ENCODE measurements around the gene DYNC2H1. TPM values are rescaled to one million over a fixed set of nuclear protein-coding genes. Genes with fewer than 3 reads are reported as not detected.

The DYNC2H1 gene
- polyA plus RNA-seq, 1 donor, result 10.2 TPM

DNA sequence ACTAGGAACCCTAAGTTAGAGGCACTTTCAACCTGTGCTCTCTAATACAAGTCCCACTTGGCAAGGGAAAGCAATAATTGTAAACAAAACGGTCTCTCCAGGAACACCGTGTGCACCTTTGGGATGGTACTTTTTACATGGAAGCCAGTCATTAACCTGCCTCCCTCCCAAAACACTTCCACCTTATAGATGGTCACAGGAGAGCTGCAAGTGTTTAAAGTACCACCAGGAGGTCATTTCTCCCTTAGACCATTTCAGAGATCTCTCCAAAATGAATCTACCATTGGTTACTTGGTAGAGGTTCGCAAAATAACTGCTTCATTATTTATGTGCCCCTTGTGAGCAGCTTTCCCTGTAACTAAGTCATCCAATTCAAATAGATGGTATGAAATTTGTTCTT is 375.3 kb downstream of the DYNC2H1 start:
- no peaks in the 10 kb centered on the region for H3K36me3 ChIP-seq (ENCODE audit: control insufficient read depth, insufficient read depth, low read length)
- H3K4me1 ChIP-seq (ENCODE audit: control insufficient read depth, insufficient read depth, low read length), result no peaks in the 10 kb centered on the region
- H3K4me3 ChIP-seq (ENCODE audit: low read length), result no peak overlapping the region
- H3K27me3 ChIP-seq (ENCODE audit: control insufficient read depth, insufficient read depth, low read length), result no peaks in the 10 kb centered on the region
- DNase-seq, result no peak
- WGBS (ENCODE audit: insufficient coverage, low lambda C conversion rate), result no CpG with 5 or more reads among the region's 3 CpGs
- H3K27ac ChIP-seq (ENCODE audit: low read length), result no peak overlapping the region
- no peaks in the 10 kb centered on the region for H3K9me3 ChIP-seq (ENCODE audit: control insufficient read depth, low read depth, low read length)

- no peak for DNase-seq
- H3K9me3 ChIP-seq (ENCODE audit: control insufficient read depth, low read depth, low read length), result no peaks in the 10 kb centered on the region
- no peaks in the 10 kb centered on the region for H3K36me3 ChIP-seq (ENCODE audit: control insufficient read depth, insufficient read depth, low read length)
- H3K27me3 ChIP-seq (ENCODE audit: control insufficient read depth, insufficient read depth, low read length), result no peaks in the 10 kb centered on the region
- no peak overlapping the region for H3K27ac ChIP-seq (ENCODE audit: low read length)
- no CpG with 5 or more reads among the region's 5 CpGs for whole genome bisulfite sequencing (ENCODE audit: insufficient coverage, low lambda C conversion rate)
- no peak overlapping the region for H3K4me3 ChIP-seq (ENCODE audit: low read length)
- H3K4me1 ChIP-seq (ENCODE audit: control insufficient read depth, insufficient read depth, low read length), result no peaks in the 10 kb centered on the region
Observed at GRCh38 chr11:103486604-103487003, 377.4 kb downstream of the DYNC2H1 start.

GRCh38 chr11:103487113-103487512 is 377.9 kb downstream of the DYNC2H1 start:
- DNase-seq, result no peak
- Histone ChIP-seq H3K4me1 (ENCODE audit: control insufficient read depth, insufficient read depth, low read length) (no peaks in the 10 kb centered on the region), H3K36me3 (ENCODE audit: control insufficient read depth, insufficient read depth, low read length) (no peaks in the 10 kb centered on the region), H3K27me3 (ENCODE audit: control insufficient read depth, insufficient read depth, low read length) (no peaks in the 10 kb centered on the region), H3K4me3 (ENCODE audit: low read length) (no peak overlapping the region), H3K9me3 (ENCODE audit: control insufficient read depth, low read depth, low read length) (no peaks in the 10 kb centered on the region), H3K27ac (ENCODE audit: low read length) (no peak overlapping the region)
- WGBS (ENCODE audit: insufficient coverage, low lambda C conversion rate), result no CpG with 5 or more reads among the region's 4 CpGs

GRCh38 chr11:103488031-103488461 is 378.8 kb downstream of the DYNC2H1 start:
- H3K27ac ChIP-seq (ENCODE audit: low read length), result no peak overlapping the region
- no peaks in the 10 kb centered on the region for H3K27me3 ChIP-seq (ENCODE audit: control insufficient read depth, insufficient read depth, low read length)
- DNase-seq, result no peak
- no peaks in the 10 kb centered on the region for H3K36me3 ChIP-seq (ENCODE audit: control insufficient read depth, insufficient read depth, low read length)
- no peak overlapping the region for H3K4me3 ChIP-seq (ENCODE audit: low read length)
- H3K9me3 ChIP-seq (ENCODE audit: control insufficient read depth, low read depth, low read length), result no peaks in the 10 kb centered on the region
- no peaks in the 10 kb centered on the region for H3K4me1 ChIP-seq (ENCODE audit: control insufficient read depth, insufficient read depth, low read length)

DNA sequence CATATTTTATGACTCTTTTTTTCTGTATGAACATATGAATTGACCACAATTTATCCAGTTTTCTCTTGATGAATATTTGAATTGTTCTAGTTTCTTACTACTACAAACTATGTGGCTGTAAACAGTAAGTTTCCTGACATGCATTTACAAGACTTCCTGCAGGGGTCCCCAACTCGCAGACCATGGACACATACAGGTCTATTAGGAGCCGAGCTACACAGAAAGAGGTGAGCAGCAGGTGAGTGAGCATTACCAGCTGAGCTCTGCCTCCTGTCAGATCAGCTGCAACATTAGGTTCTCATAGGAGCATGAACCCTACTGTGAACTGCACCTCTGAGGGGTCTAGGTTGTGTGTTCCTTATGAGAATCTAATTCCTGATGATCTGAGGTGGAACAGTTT is 379.4 kb downstream of the DYNC2H1 start:
- no CpG with 5 or more reads among the region's 2 CpGs for WGBS (ENCODE audit: insufficient coverage, low lambda C conversion rate)
- Histone ChIP-seq H3K9me3 (ENCODE audit: control insufficient read depth, low read depth, low read length) (no peaks in the 10 kb centered on the region), H3K27me3 (ENCODE audit: control insufficient read depth, insufficient read depth, low read length) (no peaks in the 10 kb centered on the region), H3K36me3 (ENCODE audit: control insufficient read depth, insufficient read depth, low read length) (no peaks in the 10 kb centered on the region), H3K4me3 (ENCODE audit: low read length) (no peak overlapping the region), H3K4me1 (ENCODE audit: control insufficient read depth, insufficient read depth, low read length) (no peaks in the 10 kb centered on the region), H3K27ac (ENCODE audit: low read length) (no peak overlapping the region)
- DNase-seq, result no peak

- H3K9me3 ChIP-seq (ENCODE audit: control insufficient read depth, low read depth, low read length), result peaks cover 3% of the 10 kb centered on the region
- WGBS (ENCODE audit: insufficient coverage, low lambda C conversion rate), result no CpG with 5 or more reads among the region's 2 CpGs
- no peaks in the 10 kb centered on the region for H3K27me3 ChIP-seq (ENCODE audit: control insufficient read depth, insufficient read depth, low read length)
- no peak overlapping the region for H3K4me3 ChIP-seq (ENCODE audit: low read length)
- no peak for DNase-seq
- no peak overlapping the region for H3K27ac ChIP-seq (ENCODE audit: low read length)
- no peaks in the 10 kb centered on the region for H3K4me1 ChIP-seq (ENCODE audit: control insufficient read depth, insufficient read depth, low read length)
- no peaks in the 10 kb centered on the region for H3K36me3 ChIP-seq (ENCODE audit: control insufficient read depth, insufficient read depth, low read length)
Observed at GRCh38 chr11:103491777-103492176, 382.6 kb downstream of the DYNC2H1 start.

- Histone ChIP-seq H3K27ac (ENCODE audit: low read length) (no peak overlapping the region), H3K36me3 (ENCODE audit: control insufficient read depth, insufficient read depth, low read length) (no peaks in the 10 kb centered on the region), H3K4me3 (ENCODE audit: low read length) (no peak overlapping the region), H3K4me1 (ENCODE audit: control insufficient read depth, insufficient read depth, low read length) (no peaks in the 10 kb centered on the region), H3K9me3 (ENCODE audit: control insufficient read depth, low read depth, low read length) (peaks cover 3% of the 10 kb centered on the region), H3K27me3 (ENCODE audit: control insufficient read depth, insufficient read depth, low read length) (no peaks in the 10 kb centered on the region)
- no CpG with 5 or more reads among the region's 1 CpG for WGBS (ENCODE audit: insufficient coverage, low lambda C conversion rate)
- no peak for DNase-seq
Observed at GRCh38 chr11:103494491-103494890, 385.3 kb downstream of the DYNC2H1 start.

DNA sequence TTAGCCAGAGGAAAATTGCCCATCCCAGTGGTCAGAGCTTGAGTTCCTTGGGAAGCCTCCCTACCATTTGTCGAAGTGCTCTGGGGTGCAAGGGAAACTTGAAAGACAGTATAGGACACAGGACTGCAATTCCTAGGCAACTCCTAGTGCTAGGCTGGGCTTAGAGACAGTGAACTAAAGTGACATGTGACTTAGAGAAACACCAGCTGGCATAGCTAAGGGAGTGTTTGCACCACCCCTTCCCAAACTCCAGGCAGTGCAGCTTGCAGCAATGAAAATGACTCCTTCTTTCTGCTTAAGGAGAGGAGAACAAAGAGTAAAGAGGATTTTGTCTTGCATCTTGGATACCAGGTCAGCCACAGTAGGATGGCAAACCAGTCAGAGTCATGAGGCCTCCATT is 388.0 kb downstream of the DYNC2H1 start:
- H3K27ac ChIP-seq (ENCODE audit: low read length), result no peak overlapping the region
- no peak for DNase-seq
- no peaks in the 10 kb centered on the region for H3K4me1 ChIP-seq (ENCODE audit: control insufficient read depth, insufficient read depth, low read length)
- H3K4me3 ChIP-seq (ENCODE audit: low read length), result no peak overlapping the region
- H3K27me3 ChIP-seq (ENCODE audit: control insufficient read depth, insufficient read depth, low read length), result no peaks in the 10 kb centered on the region
- H3K9me3 ChIP-seq (ENCODE audit: control insufficient read depth, low read depth, low read length), result peaks cover 3% of the 10 kb centered on the region
- no CpG with 5 or more reads among the region's 1 CpG for WGBS (ENCODE audit: insufficient coverage, low lambda C conversion rate)
- no peaks in the 10 kb centered on the region for H3K36me3 ChIP-seq (ENCODE audit: control insufficient read depth, insufficient read depth, low read length)

DNA sequence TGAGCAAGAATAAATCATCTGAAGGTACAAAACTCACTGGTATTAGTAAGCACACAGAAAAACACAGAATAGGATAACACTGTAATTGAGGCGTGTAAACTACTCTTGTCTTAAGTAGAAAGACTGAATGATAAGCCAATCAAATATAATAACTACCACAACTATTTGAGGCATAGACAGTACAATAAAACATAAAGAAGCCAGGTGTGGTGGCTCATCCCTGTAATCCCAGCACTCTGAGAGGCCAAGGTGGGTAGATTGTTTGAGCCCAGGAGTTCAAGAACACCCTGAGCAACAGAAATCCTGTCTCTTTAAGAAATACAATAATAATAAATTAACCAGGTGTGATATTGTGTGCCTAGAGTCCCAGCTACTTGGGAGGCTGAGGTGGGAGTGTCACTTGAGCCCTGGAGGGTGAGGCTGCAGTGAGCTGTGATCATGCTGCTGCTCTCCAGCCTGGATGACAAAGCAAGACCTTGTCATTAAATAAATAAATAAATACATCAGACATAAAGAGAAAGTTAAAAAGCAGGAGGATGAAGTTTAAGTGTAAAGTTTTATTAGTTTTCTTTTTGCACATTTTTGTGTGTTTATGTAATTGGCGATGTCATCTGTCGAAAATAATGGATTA is 390.6 kb downstream of the DYNC2H1 start:
- H3K27ac ChIP-seq (ENCODE audit: low read length), result no peak overlapping the region
- WGBS (ENCODE audit: insufficient coverage, low lambda C conversion rate), result 31% methylated on average over 3 of the region's 3 CpGs
- H3K27me3 ChIP-seq (ENCODE audit: control insufficient read depth, insufficient read depth, low read length), result no peaks in the 10 kb centered on the region
- no peaks in the 10 kb centered on the region for H3K9me3 ChIP-seq (ENCODE audit: control insufficient read depth, low read depth, low read length)
- no peak overlapping the region for H3K4me3 ChIP-seq (ENCODE audit: low read length)
- no peaks in the 10 kb centered on the region for H3K36me3 ChIP-seq (ENCODE audit: control insufficient read depth, insufficient read depth, low read length)
- H3K4me1 ChIP-seq (ENCODE audit: control insufficient read depth, insufficient read depth, low read length), result no peaks in the 10 kb centered on the region
- DNase-seq, result no peak

DNA sequence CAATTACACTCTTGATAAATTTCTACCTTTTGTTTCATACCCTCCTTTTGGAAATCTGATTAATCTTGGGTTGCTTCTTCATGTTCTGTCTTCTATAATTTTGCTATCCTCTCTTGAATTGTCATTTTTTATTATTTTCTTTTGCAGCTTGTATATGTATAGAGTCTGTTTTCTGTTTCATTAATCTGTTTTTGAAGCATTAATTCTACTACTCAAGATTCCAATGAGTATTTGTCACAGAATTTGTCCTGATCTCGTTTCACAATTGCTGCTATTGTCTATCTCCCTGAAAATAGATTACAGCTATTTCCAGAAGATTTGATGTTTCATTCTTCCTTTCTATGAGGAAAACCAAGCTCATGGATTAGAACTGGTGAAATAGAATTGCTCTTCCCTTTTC is 406.1 kb downstream of the DYNC2H1 start:
- H3K4me3 ChIP-seq (ENCODE audit: low read length), result no peak overlapping the region
- 80% methylated on average over 1 of the region's 1 CpG for WGBS (ENCODE audit: insufficient coverage, low lambda C conversion rate)
- peaks cover 2% of the 10 kb centered on the region for H3K9me3 ChIP-seq (ENCODE audit: control insufficient read depth, low read depth, low read length)
- no peaks in the 10 kb centered on the region for H3K27me3 ChIP-seq (ENCODE audit: control insufficient read depth, insufficient read depth, low read length)
- H3K4me1 ChIP-seq (ENCODE audit: control insufficient read depth, insufficient read depth, low read length), result no peaks in the 10 kb centered on the region
- DNase-seq, result no peak
- H3K27ac ChIP-seq (ENCODE audit: low read length), result no peak overlapping the region
- H3K36me3 ChIP-seq (ENCODE audit: control insufficient read depth, insufficient read depth, low read length), result no peaks in the 10 kb centered on the region

- DNase-seq, result no peak
- H3K27me3 ChIP-seq (ENCODE audit: control insufficient read depth, insufficient read depth, low read length), result no peaks in the 10 kb centered on the region
- no peaks in the 10 kb centered on the region for H3K36me3 ChIP-seq (ENCODE audit: control insufficient read depth, insufficient read depth, low read length)
- peaks cover 2% of the 10 kb centered on the region for H3K9me3 ChIP-seq (ENCODE audit: control insufficient read depth, low read depth, low read length)
- 84% methylated on average over 3 of the region's 3 CpGs for WGBS (ENCODE audit: insufficient coverage, low lambda C conversion rate)
- no peak overlapping the region for H3K4me3 ChIP-seq (ENCODE audit: low read length)
- H3K4me1 ChIP-seq (ENCODE audit: control insufficient read depth, insufficient read depth, low read length), result no peaks in the 10 kb centered on the region
- no peak overlapping the region for H3K27ac ChIP-seq (ENCODE audit: low read length)
Observed at GRCh38 chr11:103520792-103521191, 411.6 kb downstream of the DYNC2H1 start.

Measured in large intestine (tissue), 3 donors.